A172 (cell line): ENCODE results near the gene B4GALT1. TPM values are rescaled to one million over a fixed set of nuclear protein-coding genes. Genes with fewer than 3 reads are reported as not detected.

Experiments used
- total RNA-seq: library from RNA; depleted of rRNA; stranded (reverse); fragments of >200 nt; shearing (Covaris generic); gene quantifications from 2 replicates; pipeline ENCODE4 v1.2.3, GENCODE V29; 2014; rRNA removed

The B4GALT1 gene
- total RNA-seq, 1 experiment from 2014 or later = 19.8 TPM

Other genes starting within 250 kb of the B4GALT1 start
- gene APTX, start 165.7 kb downstream of the B4GALT1 start, total RNA-seq = 49.9 and 50.0 TPM in 2 replicates
- 266 and 287 TPM in 2 replicates for gene DNAJA1, start 142.1 kb downstream of the B4GALT1 start, total RNA-seq
- 22.9 and 25.0 TPM in 2 replicates for gene SMU1, start 90.7 kb downstream of the B4GALT1 start, total RNA-seq
- not detected in 2 replicates for gene SPINK4, start 72.8 kb upstream of the B4GALT1 start, total RNA-seq
- 29.5 and 30.7 TPM in 2 replicates for gene BAG1, start 97.4 kb upstream of the B4GALT1 start, total RNA-seq
- 137 and 153 TPM in 2 replicates for gene CHMP5, start 97.7 kb upstream of the B4GALT1 start, total RNA-seq
- 16.3 and 21.7 TPM in 2 replicates for gene NFX1, start 123.2 kb upstream of the B4GALT1 start, total RNA-seq
- 0.12 TPM in 1 of 2 replicates, not detected in the other for gene AQP7, start 235.2 kb upstream of the B4GALT1 start, total RNA-seq